HG02943 (cell line): ENCODE measurements around the gene OVOL2.

Experiments used
- ATAC-seq: cut with Tn5 transposase; IDR thresholded peaks from one replicate; pipeline ENCODE4 v1.9.1; 2021; ENCODE audit warnings: mild to moderate bottlenecking, low read depth, moderate library complexity; ENCODE audit not compliant: unreplicated experiment

The OVOL2 gene

GRCh38 chr20:17992847-17993513, 64.7 kb downstream of the OVOL2 start:
- no peak for ATAC-seq

GRCh38 chr20:17992224-17992637, 65.5 kb downstream of the OVOL2 start:
- ATAC-seq, result no peak

GRCh38 chr20:17990278-17990972, 67.3 kb downstream of the OVOL2 start:
- ATAC-seq, result no peak

- ATAC-seq, result no peak
These were observed 69.7 kb downstream of the OVOL2 start for GRCh38 chr20:17987988-17988387.

GRCh38 chr20:17985388-17986018, 72.2 kb downstream of the OVOL2 start:
- ATAC-seq, result no peak

GRCh38 chr20:17976305-17976704, 81.4 kb downstream of the OVOL2 start:
- no peak for ATAC-seq
